Measurements from ENCODE around the gene YWHAH. TPM values are rescaled to one million over a fixed set of nuclear protein-coding genes. Genes with fewer than 3 reads are reported as not detected.

The YWHAH gene
- total RNA-seq, 2 donors from 2014 or later, result 62.6 to 77.8 TPM

DNA sequence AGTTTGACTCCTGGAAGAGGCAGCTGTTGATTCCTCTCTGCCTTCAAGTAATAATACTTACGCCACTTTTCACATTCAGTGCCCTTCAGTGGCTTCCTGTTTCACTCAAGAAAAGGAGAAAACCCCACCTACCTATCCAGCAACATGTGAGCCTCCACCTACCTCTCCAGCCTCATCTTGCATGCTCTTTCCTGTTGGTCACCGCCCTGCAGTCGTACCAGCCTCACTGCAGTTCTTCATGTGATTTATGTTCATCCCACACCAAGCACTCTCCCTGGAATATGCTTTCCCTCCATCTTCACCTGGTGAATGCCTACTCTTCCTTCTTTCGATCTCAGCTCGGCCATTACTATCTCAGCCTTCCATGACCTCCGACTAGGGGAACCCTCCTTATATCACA, 21.8 kb upstream of the YWHAH start:
- TF ChIP-seq CTCF (IDR thresholded peaks at IDR 0.05) (no peak), POLR2A (IDR thresholded peaks at IDR 0.05) (no peak)
- H3K9me3 ChIP-seq, result no peaks in the 10 kb centered on the region
- ATAC-seq (no peak), DNase-seq (no peak)
- no peak overlapping the region for H3K4me3 ChIP-seq
- WGBS, 2 donors, result 71 to 83% methylated on average over 6 of the region's 6 CpGs
- H3K27me3 ChIP-seq, result no peaks in the 10 kb centered on the region
- intact Hi-C loops (cut with DNase I), result no loop called here
- no peaks in the 10 kb centered on the region for H3K36me3 ChIP-seq (replicated peaks in 1 of 2; ENCODE audit: insufficient read depth in 1 of 2, low read depth in 2 of 2)
- H3K4me1 ChIP-seq, result no peaks in the 10 kb centered on the region
- peak overlapping the region in 1 of 4 donors; percentile 9 for H3K27ac ChIP-seq

- 18 to 23% methylated on average over 5 of the region's 5 CpGs for WGBS, 2 donors
- intact Hi-C loops (cut with DNase I), result no loop called here
- no peak for ATAC-seq
- peak overlapping the region in 1 of 4 donors; percentile 46 for H3K27ac ChIP-seq
- peak in 2 of 4 donors; percentile 19 to 71 for DNase-seq
- H3K36me3 ChIP-seq (replicated peaks in 1 of 2; ENCODE audit: insufficient read depth in 1 of 2, low read depth in 2 of 2), result no peaks in the 10 kb centered on the region
- no peaks in the 10 kb centered on the region for H3K9me3 ChIP-seq
- no peaks in the 10 kb centered on the region for H3K4me1 ChIP-seq
- TF ChIP-seq CTCF (IDR thresholded peaks at IDR 0.05), result no peak
- no peak for TF ChIP-seq POLR2A (IDR thresholded peaks at IDR 0.05)
- no peak overlapping the region for H3K4me3 ChIP-seq
- no peaks in the 10 kb centered on the region for H3K27me3 ChIP-seq
Measured at GRCh38 chr22:31923136-31923535, 21.2 kb upstream of the YWHAH start.

DNA sequence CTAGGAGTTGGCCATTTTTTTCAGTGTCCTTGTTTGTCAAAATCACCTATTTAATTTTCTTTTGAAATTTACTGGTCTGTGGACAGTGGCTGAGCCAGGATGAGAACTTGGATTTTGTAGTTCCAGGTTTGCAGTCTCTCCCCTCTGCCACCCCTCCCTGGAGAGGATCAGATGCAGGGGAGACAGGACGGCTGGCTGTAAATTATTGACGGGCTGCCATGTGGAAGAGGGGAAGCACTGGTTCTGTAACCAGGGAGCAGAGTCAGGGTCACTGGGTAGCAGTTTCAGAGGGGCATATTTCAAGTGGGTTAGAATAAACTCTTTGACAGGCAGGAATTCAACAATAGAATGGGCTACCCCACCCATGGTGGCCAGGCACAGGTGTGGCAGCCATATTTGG, 20.6 kb upstream of the YWHAH start:
- WGBS, 2 donors, result 48 to 70% methylated on average over 2 of the region's 2 CpGs
- intact Hi-C loops (cut with DNase I), result no loop called here

GRCh38 chr22:31925056-31925455, 19.3 kb upstream of the YWHAH start:
- Histone ChIP-seq H3K9me3 (no peaks in the 10 kb centered on the region), H3K27ac (no peak overlapping the region), H3K4me3 (no peak overlapping the region), H3K27me3 (no peaks in the 10 kb centered on the region), H3K4me1 (no peaks in the 10 kb centered on the region), H3K36me3 (replicated peaks in 1 of 2; ENCODE audit: insufficient read depth in 1 of 2, low read depth in 2 of 2) (no peaks in the 10 kb centered on the region)
- DNase-seq, result no peak
- intact Hi-C loops (cut with DNase I), result no loop called here
- 78 to 86% methylated on average over 1 of the region's 1 CpG for WGBS, 2 donors
- ATAC-seq, result no peak
- TF ChIP-seq CTCF (IDR thresholded peaks at IDR 0.05) (no peak), POLR2A (IDR thresholded peaks at IDR 0.05) (no peak)

More for the DNA sequence above, 20.6 kb upstream of the YWHAH start:
- Histone ChIP-seq H3K36me3 (replicated peaks in 1 of 2; ENCODE audit: insufficient read depth in 1 of 2, low read depth in 2 of 2) (no peaks in the 10 kb centered on the region), H3K27ac (peak overlapping the region in 1 of 4 donors; percentile 46), H3K27me3 (no peaks in the 10 kb centered on the region), H3K9me3 (no peaks in the 10 kb centered on the region), H3K4me3 (no peak overlapping the region), H3K4me1 (no peaks in the 10 kb centered on the region)
- ATAC-seq (no peak), DNase-seq (no peak)
- TF ChIP-seq CTCF (IDR thresholded peaks at IDR 0.05) (no peak), POLR2A (IDR thresholded peaks at IDR 0.05) (no peak)

DNA sequence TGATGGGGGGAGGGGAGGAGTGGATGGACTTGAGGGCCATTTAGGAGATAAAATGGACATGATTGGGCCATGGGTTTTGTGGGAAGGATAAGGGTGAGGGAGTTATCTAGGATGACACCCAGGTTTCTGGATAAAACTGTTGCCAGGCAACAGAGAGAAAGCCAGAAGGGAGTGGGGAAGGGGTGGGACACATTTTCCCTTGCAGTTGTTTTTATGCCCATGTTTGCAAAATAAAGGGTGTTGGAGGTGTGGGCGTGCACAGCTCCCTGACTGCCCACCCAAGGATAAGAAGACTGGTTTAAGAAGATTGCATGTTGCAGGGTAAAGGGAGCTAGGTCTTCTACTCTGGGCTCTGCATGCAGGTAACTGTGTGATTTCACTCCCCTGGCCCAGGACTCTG, 18.3 kb upstream of the YWHAH start:
- WGBS, 2 donors, result 88 to 100% methylated on average over 1 of the region's 1 CpG
- Histone ChIP-seq H3K27ac (no peak overlapping the region), H3K36me3 (replicated peaks in 1 of 2; ENCODE audit: insufficient read depth in 1 of 2, low read depth in 2 of 2) (no peaks in the 10 kb centered on the region), H3K4me3 (no peak overlapping the region), H3K9me3 (no peaks in the 10 kb centered on the region), H3K27me3 (no peaks in the 10 kb centered on the region), H3K4me1 (no peaks in the 10 kb centered on the region)
- DNase-seq, result no peak
- TF ChIP-seq POLR2A (IDR thresholded peaks at IDR 0.05), result no peak
- TF ChIP-seq CTCF (IDR thresholded peaks at IDR 0.05), result no peak
- ATAC-seq, result no peak
- intact Hi-C loops (cut with DNase I), result no loop called here

Data from body of pancreas (tissue), 4 donors.